GM21423 (cell line): Measurements from ENCODE around the gene TCF7L2.

Experiments used
- ATAC-seq: cut with Tn5 transposase; IDR thresholded peaks from one replicate; pipeline ENCODE4 v1.9.1; 2021; ENCODE audit warnings: mild to moderate bottlenecking, moderate library complexity; ENCODE audit not compliant: unreplicated experiment

Gene TCF7L2

GRCh38 chr10:113020838-113021237 lies 70.8 kb downstream of the TCF7L2 start:
- ATAC-seq: no peak

GRCh38 chr10:113021268-113022040 lies 71.4 kb downstream of the TCF7L2 start:
- ATAC-seq: no peak

GRCh38 chr10:113022265-113022664 lies 72.2 kb downstream of the TCF7L2 start:
- no peak for ATAC-seq

- ATAC-seq: no peak
Measured at GRCh38 chr10:113023017-113023416, 73.0 kb downstream of the TCF7L2 start.

GRCh38 chr10:113024930-113025329 lies 74.9 kb downstream of the TCF7L2 start:
- no peak for ATAC-seq

- ATAC-seq: no peak
Measured at GRCh38 chr10:113025487-113025886, 75.4 kb downstream of the TCF7L2 start.

- ATAC-seq: no peak
Measured at GRCh38 chr10:113026679-113027078, 76.6 kb downstream of the TCF7L2 start.

- no peak for ATAC-seq
Measured at GRCh38 chr10:113027230-113027573, 77.2 kb downstream of the TCF7L2 start.

- no peak for ATAC-seq
Measured at GRCh38 chr10:113027574-113028455, 77.8 kb downstream of the TCF7L2 start.

GRCh38 chr10:113028456-113029440 lies 78.7 kb downstream of the TCF7L2 start:
- no peak for ATAC-seq

GRCh38 chr10:113030453-113030852 lies 80.4 kb downstream of the TCF7L2 start:
- no peak for ATAC-seq

GRCh38 chr10:113031147-113031546 lies 81.1 kb downstream of the TCF7L2 start:
- ATAC-seq: no peak

- ATAC-seq: no peak
Measured at GRCh38 chr10:113033991-113034390, 83.9 kb downstream of the TCF7L2 start.

- ATAC-seq: no peak
Measured at GRCh38 chr10:113035732-113036312, 85.8 kb downstream of the TCF7L2 start.

- ATAC-seq: no peak
Measured at GRCh38 chr10:113036619-113037018, 86.6 kb downstream of the TCF7L2 start.

GRCh38 chr10:113037218-113037617 lies 87.2 kb downstream of the TCF7L2 start:
- no peak for ATAC-seq

GRCh38 chr10:113038183-113038582 lies 88.1 kb downstream of the TCF7L2 start:
- no peak for ATAC-seq

- no peak for ATAC-seq
Measured at GRCh38 chr10:113038985-113039384, 88.9 kb downstream of the TCF7L2 start.

GRCh38 chr10:113041324-113041723 lies 91.3 kb downstream of the TCF7L2 start:
- no peak for ATAC-seq
